Ovary (tissue), 3 donors: ENCODE results near the gene DDX39A.

ENCODE experiments used
- EP300 ChIP-seq: sonication (generic); formaldehyde crosslinking; IDR thresholded peaks from one replicate; pipeline ENCODE4 v1.6.1; 2017; ENCODE audit warnings: antibody characterized with exemption
- POLR2A ChIP-seq: fragments of 450-650 bp; IDR thresholded peaks from one replicate; pipeline ENCODE4 v1.6.1; 2017; ENCODE audit warnings: antibody characterized with exemption, mild to moderate bottlenecking, moderate library complexity
- TF ChIP-seq, protein P1 (sequence below), 3 donors: fragments of 450-650 bp in 2 of 3; fragments of 200-600 bp in 1 of 3; IDR thresholded peaks; one replicate each; pipeline versions ENCODE4 v1.5.1 to v1.8.0; 2016 to 2022; ENCODE audit warnings: antibody characterized with exemption in 3 of 3, mild to moderate bottlenecking in 1 of 3
- donor health status: DM: no; HTN: no; CAD: no.

DNA sequence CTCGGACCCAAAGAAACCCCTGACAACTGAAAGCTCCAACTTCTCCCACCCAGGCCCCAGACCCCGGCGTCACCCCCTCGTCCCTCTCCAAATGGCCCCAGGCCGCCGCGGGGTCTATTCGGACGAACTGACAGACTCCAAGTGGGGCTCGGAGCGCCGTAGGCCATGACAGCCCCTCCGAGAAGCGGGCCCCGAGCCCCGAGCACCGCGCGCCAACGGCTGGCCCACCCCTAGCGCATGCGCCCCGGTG lies 360 bp downstream of the DDX39A start:
- TF ChIP-seq POLR2A (no peak), EP300 (no peak)
- TF ChIP-seq, protein P1, sequence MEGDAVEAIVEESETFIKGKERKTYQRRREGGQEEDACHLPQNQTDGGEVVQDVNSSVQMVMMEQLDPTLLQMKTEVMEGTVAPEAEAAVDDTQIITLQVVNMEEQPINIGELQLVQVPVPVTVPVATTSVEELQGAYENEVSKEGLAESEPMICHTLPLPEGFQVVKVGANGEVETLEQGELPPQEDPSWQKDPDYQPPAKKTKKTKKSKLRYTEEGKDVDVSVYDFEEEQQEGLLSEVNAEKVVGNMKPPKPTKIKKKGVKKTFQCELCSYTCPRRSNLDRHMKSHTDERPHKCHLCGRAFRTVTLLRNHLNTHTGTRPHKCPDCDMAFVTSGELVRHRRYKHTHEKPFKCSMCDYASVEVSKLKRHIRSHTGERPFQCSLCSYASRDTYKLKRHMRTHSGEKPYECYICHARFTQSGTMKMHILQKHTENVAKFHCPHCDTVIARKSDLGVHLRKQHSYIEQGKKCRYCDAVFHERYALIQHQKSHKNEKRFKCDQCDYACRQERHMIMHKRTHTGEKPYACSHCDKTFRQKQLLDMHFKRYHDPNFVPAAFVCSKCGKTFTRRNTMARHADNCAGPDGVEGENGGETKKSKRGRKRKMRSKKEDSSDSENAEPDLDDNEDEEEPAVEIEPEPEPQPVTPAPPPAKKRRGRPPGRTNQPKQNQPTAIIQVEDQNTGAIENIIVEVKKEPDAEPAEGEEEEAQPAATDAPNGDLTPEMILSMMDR (IDR thresholded peaks at IDR 0.05) = no peak
